CD4-positive, alpha-beta T cell treated with Interleukin-17A for 4 hours (primary cell): ENCODE data around the gene SPECC1L.

Source experiments
- DNase-seq: peaks from one replicate; pipeline ENCODE4 v3.0.0-alpha.2; 2020; ENCODE audit warnings: mixed read lengths

Gene SPECC1L

GRCh38 chr22:24433001-24433827 lies 162.6 kb downstream of the SPECC1L start:
- no peak for DNase-seq

DNA sequence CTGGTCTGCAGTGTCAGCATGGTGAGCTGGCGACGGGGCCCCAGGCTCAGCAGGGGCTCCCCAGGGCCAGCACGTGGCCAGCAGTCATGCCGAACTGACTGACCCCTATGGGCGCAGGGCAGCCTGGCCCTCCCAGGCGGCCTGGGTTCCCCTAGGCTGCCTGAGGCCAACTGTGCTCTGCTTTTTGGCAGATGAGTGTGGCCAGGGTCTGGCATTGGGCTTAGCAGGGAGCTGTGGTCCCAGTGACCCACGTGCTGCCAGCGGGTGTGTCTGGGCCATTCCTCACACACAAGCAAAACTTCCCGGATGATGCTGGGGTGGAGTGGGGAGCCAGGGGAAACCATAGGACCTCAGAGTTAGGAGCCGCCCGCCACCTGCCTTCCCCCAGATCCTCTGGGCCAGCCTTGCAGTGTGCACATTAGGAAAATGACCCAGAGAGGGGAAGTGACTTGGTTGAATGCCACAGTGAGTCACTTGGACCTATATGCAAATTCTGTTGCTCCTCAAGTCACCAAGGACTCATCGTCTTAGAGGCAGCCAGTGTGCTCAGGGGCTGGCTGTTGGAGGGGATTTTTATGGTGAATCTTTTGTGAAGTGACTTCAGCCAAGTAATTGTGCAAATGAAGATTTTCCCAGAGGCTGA lies 163.3 kb downstream of the SPECC1L start:
- peak; percentile 50 for DNase-seq

DNA sequence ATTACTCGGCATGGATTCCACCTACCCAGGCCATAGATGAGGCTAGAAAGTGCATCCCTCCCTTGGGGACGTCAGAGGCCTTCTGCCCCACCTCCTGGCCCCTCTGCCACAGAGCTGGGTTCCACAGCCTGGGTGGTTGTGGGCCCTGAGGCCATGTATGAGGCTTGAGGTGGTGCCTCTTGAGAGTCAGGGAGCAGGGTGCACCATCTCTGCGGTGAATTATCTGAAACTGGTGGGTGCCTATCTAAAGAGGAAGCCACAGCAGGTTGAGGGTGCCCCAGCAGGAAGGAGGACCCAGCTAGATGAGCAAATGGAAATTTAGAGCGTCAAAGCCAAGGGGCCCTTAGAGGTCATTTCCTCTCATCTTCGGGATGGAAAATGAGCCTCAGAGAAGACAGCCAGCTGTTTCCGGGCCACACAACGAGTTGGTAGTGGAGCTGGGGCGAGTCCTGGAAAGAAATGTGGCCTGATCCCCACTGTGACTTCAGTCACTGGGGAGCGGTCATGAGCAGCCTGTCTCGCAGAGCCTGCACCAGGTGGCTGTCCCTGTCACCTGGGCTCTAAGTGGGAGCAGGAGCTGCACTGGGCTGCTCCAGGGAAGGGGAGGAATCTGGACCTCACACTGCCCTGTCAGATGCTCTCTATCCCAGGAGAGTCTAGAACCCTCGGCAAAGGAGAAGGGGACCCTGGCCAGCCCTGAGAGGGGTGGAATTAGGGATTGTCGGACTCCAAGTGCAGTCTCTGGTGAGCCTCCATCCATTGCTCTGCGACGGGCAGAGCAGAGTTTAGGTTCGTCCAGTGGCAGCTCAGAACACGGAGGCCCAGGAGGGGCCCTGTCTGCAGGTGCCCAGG lies 164.1 kb downstream of the SPECC1L start:
- peak; percentile 68 for DNase-seq

DNA sequence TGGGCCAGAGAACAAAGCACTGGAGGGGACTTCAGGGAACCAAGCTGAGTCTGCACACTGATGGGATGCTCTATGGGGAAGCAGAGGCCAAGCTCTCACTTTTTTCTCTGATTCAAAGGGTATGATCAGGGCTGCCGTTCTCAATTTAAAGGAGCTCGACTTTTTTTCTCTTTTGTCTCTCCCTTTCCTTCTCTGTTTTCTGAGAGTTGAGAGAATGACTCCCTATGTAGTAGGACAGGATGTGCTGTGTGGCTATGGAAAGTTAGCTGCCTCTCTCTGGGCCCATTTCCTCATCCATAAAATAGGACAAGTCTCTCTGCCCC lies 164.7 kb downstream of the SPECC1L start:
- DNase-seq, result no peak

DNA sequence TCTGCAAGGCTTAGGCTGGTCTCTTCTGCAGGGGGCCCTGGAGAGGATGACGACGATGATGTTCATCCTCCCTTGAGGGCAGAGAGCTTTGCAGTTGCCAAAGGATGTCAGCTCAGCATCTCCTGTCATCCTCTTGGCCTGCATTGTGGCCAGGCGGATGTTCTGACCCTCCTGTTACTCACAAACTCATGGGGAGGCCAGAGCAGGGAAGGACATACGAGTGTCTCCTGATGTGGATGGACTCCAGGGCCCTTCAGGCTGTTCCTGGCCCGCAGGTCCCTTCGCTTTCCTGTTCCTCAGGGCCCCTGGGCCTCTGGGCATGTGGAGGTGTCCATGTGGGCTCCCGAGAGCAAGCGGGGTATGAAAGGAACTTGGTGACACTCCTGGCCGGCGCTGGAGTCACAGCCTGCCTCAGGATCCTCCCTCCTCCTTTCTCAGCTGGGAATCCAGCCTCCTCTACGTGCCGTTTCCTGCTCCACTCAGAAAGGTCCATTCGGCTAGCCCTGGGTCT lies 165.3 kb downstream of the SPECC1L start:
- no peak for DNase-seq

GRCh38 chr22:24436553-24436952 lies 165.9 kb downstream of the SPECC1L start:
- no peak for DNase-seq

DNA sequence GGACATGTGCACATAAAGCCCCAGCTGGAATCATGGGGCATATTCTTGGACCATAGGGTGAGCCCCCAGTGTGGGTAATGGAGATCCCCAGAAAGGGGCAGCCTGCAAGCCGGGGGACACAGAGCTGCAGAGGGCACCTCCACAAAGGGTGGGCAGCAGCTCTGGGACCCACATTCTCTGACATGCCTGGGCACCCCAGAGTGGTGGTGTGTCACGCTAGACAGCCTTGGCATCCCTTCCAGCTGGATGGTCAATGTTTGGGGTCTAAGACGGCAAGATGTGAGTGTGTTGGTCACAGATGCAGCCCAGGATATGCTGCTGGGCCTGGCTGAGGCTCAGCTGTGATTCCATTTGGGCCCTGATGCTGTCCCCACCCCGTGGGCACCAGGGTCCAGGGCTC lies 166.5 kb downstream of the SPECC1L start:
- DNase-seq, result no peak

DNA sequence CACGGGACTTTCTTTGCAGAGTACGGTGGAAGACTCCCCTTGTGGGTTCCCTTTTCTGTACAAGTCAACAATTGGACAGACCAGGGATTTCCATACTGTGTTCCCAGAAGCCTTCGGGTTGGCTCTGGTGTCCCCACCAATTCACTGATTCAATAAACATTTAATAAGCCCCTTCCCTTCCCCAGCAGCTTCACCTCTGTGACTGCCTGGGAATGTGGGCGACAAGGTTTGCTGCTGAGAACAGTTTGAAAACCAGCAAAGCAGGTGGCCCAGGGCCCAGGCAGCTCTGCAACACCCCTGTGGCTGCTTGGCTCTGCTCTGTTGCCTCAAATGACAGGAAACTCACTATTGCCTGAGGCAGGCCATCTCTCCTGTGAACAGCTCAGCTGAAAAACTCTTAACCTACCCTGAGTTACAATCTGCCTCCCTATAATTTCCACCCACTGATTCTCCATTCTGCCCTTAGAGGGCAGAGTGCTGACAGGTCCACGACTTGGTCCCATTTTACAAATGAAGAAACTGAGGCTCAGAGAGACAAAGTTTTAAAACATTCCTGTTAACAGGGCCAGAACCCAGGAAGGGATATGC lies 167.2 kb downstream of the SPECC1L start:
- no peak for DNase-seq

DNA sequence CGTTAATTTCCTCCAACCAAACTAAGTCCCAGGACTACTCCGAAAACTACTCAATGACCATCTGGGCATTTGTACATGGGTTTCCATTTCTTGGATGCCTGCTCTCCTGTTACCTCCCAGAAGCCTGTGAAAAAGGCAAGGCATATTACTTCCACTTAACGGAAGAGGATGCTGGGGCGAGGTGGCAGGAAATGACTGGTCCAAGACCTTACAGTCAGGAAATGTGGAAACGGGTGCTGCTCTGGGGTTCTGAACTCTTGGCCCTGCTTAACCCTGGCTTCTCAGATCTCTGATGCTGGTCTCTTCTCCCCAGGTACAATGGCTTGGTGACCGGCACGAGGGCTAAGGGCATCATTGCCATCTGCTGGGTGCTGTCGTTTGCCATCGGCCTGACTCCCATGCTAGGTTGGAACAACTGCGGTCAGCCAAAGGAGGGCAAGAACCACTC lies 169.7 kb downstream of the SPECC1L start:
- no peak for DNase-seq

GRCh38 chr22:24440718-24441405 lies 170.2 kb downstream of the SPECC1L start:
- DNase-seq, result no peak

DNA sequence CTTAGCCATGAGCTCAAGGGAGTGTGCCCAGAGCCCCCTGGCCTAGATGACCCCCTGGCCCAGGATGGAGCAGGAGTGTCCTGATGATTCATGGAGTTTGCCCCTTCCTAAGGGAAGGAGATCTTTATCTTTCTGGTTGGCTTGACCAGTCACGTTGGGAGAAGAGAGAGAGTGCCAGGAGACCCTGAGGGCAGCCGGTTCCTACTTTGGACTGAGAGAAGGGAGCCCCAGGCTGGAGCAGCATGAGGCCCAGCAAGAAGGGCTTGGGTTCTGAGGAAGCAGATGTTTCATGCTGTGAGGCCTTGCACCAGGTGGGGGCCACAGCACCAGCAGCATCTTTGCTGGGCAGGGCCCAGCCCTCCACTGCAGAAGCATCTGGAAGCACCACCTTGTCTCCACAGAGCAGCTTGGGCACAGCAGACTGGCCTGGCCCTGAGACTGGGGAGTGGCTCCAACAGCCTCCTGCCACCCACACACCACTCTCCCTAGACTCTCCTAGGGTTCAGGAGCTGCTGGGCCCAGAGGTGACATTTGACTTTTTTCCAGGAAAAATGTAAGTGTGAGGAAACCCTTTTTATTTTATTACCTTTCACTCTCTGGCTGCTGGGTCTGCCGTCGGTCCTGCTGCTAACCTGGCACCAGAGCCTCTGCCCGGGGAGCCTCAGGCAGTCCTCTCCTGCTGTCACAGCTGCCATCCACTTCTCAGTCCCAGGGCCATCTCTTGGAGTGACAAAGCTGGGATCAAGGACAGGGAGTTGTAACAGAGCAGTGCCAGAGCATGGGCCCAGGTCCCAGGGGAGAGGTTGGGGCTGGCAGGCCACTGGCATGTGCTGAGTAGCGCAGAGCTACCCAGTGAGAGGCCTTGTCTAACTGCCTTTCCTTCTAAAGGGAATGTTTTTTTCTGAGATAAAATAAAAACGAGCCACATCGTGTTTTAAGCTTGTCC lies 171.0 kb downstream of the SPECC1L start:
- DNase-seq, result no peak

DNA sequence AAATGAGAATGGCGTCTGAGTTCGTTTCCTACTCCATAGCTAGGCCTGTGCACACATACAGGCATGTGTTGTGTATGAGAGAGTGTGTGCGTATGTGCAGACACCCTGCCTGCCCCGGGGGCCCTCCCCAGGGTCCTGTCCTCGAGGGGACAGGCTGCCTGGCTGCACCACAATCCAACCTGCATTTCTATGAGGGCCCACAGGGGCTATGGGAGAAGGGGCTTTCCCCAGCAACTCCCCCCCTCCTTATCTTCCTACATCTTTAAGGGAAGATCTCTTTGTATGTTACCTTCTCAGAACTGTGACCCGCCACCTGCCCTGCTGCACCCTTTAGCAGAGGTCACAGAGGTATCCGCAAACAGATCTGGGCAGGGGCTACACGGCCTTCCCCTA lies 171.7 kb downstream of the SPECC1L start:
- DNase-seq, result no peak

DNA sequence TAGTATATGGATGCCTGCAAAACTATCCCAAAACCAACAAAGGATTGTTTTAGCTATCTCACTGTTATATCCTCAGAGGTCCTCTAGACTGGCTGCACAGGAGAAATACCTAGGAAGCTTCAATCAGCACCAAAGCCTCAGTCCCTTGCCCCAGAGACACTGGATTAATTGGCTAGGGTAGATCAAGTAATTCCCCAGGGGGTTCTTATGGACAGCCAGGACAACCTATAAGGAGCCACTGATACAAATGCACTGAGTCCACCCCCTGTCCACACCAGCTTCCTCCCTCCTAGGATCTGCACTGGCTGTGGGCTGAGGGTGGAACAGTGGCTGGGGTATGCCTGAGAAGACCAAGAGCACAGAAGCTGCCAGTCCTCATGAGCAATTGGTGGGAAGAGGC lies 173.0 kb downstream of the SPECC1L start:
- no peak for DNase-seq

DNA sequence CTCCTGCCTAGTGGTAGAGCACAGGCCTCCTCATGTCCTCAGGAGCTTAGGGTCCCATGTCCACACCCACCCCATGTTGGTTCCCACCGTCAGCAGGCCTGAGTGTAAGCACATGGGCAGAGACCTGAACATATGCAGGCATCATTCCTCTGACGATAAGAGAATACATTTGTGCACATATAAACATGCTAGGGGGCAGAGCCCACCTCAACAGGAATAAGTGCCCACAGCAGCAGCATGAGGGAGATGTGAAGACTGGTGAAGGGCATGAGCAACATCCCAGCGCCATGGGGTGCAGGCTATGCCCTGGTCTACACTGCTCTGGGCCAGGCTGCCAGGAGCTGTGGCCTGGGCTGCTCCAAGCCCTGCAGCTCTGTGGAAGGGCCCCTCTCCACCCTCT lies 173.6 kb downstream of the SPECC1L start:
- DNase-seq, result no peak

DNA sequence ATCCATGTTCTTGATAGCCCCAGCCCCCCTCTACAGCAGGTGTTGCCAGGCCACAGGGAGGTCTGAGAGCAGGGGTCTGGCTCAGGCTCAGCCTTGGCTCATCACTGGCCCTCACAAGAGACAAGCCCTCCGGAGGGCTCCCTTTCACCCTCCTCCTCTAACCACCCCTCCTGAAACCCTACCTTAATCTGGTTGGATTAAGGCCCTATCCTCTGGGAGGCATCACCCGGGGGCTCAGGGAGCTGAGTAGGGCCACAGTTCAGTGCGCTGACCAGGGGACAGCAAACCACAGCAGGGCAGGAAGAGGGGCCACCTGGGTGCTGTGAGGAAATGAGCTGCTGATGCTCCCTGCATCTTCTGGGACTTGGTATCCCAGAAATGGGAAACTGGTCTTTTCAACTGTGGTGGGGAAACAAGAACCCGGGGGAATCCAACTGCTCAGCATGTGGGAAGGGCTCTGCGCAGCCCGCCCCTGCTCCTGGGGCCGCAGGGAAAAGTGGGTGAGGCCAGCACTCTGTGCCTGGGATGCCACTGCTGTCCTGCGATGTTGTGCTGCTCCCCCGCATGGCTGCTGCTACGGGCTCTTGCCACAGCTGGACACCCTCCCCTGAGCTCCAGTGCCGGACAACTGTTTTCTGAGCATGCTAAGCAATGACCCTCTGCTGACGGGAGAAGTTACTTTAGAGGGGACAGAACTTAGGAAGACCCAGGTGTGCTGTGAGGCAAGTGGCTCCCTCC lies 174.3 kb downstream of the SPECC1L start:
- DNase-seq, result no peak

DNA sequence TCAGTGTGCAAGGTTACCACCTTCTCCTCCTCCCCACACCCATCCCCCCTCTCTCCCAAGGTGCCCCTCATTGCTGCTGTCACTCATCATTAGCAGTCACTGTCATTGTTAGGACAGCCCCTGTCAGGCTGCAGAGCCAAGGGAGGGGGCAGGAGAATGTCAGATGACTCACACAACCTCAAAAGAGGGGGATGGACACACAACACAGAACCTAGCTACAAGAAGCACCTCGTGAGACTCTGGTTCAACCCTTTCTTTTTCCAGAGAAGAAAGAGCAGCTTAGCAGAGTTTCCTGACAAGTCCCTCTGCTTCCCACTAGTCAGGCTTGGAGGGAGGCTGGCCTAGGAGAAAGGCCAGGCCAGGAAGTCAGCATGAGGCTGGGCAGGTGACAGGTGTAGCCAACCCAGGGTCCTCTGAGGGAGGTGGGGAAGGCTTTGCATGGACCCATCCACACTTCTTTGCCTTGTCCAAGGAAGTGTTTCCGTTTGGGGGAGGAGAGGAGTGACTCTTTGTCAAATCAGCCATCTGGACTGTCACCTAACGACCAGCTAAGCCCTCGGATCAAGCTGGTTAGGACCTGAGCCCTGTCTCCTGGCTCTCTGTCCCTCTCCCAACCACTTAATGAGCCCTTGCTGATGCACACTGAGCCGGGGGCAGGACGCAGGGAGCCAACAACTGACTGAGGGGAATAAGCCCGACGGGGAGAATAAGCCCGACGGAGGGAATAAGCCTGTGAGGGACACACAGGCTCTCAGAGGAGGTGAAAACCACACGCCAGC lies 175.0 kb downstream of the SPECC1L start:
- DNase-seq, result peak; percentile 36

DNA sequence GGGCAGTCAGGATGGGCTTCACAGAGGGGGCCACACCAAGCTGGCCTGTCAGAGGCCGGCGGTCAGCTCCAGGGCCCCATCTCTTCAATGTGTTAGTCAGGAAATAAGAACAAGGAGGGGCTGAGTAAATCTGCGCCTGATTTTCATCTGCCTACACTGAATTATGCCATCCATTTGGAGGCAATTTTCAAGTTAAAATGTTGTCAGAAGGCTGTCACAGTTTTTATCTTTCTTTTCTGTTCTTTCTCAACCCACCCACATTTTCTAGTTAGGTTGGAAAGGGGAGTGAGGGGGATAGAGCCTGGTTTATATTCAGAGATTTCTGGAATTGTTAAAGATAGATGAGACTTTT lies 175.6 kb downstream of the SPECC1L start:
- no peak for DNase-seq

- DNase-seq, result no peak
Observed at GRCh38 chr22:24450610-24451009, 180.0 kb downstream of the SPECC1L start.

- no peak for DNase-seq
Observed at GRCh38 chr22:24451162-24451561, 180.5 kb downstream of the SPECC1L start.

GRCh38 chr22:24453853-24454252 lies 183.2 kb downstream of the SPECC1L start:
- no peak for DNase-seq
